NB4 (cell line): ENCODE data around the gene PIEZO2.

ENCODE experiments used
- CTCF ChIP-seq: IDR thresholded peaks from one replicate; pipeline ENCODE4 v1.5.1; 2012; ENCODE audit warnings: low read depth, low read length
- MAX ChIP-seq: IDR thresholded peaks from 2 replicates; pipeline ENCODE4 v1.6.1; 2011; ENCODE audit warnings: low read depth, low read length
- POLR2A ChIP-seq: IDR thresholded peaks from 2 replicates; pipeline ENCODE4 v1.6.1; 2011; ENCODE audit warnings: mild to moderate bottlenecking; ENCODE audit not compliant: insufficient read length; ENCODE audit errors: extremely low read depth

- TF ChIP-seq CTCF (no peak), POLR2A (no peak), MAX (no peak)
These were observed 10.9 kb upstream of the PIEZO2 start for GRCh38 chr18:11160313-11160712.
